ENCODE measurements around the gene PRKAR1B.

Gene PRKAR1B

DNA sequence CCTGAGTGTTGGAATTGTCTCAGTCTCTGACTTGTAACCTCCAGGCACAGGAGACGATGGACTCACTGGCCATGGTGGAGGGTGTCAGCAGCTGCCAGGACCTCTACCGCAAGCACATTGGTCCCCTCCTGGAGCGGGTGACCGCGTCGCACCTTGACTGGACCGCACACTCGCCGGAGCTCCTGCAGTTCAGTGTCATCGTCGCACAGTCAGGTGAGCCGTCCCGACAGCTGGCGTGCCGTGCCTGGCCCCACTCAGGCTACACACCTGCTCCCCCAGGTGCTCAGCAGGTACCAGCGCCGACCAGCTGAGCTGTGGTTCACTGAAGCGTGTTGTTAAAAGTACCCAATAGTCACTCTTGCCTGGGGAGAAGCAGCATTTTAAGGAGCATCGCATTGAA is 36.7 kb upstream of the PRKAR1B start:
- H3K27ac ChIP-seq, result no peak overlapping the region
- TF ChIP-seq ZFX (IDR thresholded peaks at IDR 0.05), result no peak

GRCh38 chr7:762885-763284 is 35.8 kb upstream of the PRKAR1B start:
- no peak for TF ChIP-seq ZFX (IDR thresholded peaks at IDR 0.05)
- TF ChIP-seq CTCF (conservative IDR thresholded peaks at IDR 0.05), result no peak
- no peak overlapping the region for H3K27ac ChIP-seq

GRCh38 chr7:761631-762030 is 34.5 kb upstream of the PRKAR1B start:
- H3K27ac ChIP-seq, result no peak overlapping the region
- TF ChIP-seq ZFX (IDR thresholded peaks at IDR 0.05) (no peak), CTCF (conservative IDR thresholded peaks at IDR 0.05) (no peak)

DNA sequence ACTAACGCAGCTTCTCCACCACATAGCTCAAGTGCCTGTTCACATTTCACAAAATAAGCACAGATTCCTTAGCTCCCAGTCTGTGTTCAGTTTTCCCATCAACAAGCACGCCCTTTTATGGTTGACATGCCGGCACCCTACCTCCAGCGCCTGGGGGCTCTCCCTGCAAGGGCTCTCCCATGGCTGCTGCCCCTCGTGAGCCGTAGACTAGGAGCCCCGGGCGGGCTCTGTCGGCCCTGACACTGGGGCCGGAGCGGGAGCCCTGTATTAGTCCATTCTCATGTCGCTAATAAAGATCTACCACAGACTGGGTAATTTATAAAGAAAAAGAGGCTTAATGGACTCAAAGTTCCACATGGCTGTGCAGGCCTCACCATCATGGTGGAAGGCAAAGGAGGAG is 34.0 kb upstream of the PRKAR1B start:
- TF ChIP-seq ZFX (IDR thresholded peaks at IDR 0.05), result no peak
- TF ChIP-seq CTCF (conservative IDR thresholded peaks at IDR 0.05), result no peak
- H3K27ac ChIP-seq, result no peak overlapping the region

DNA sequence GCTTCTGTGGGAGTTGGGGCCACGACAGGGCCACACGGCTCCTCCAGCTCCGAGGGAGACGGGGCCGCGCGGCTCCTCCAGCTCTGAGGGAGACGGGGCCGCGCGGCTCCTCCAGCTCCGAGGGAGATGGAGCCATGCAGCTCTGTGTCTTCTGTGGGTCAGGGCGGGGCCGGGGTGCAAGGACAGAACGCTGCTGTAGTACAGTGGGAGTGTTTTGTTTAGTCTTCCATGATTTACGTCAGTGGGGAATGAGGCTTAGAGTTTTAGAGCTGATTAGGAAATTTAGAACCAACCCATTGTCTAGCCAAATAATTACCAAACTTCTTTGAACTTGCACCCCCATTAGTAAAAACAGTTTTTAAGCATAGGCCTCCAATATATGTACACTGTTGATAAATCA is 32.9 kb upstream of the PRKAR1B start:
- TF ChIP-seq ZFX (IDR thresholded peaks at IDR 0.05) (no peak), CTCF (conservative IDR thresholded peaks at IDR 0.05) (no peak)
- no peak overlapping the region for H3K27ac ChIP-seq

DNA sequence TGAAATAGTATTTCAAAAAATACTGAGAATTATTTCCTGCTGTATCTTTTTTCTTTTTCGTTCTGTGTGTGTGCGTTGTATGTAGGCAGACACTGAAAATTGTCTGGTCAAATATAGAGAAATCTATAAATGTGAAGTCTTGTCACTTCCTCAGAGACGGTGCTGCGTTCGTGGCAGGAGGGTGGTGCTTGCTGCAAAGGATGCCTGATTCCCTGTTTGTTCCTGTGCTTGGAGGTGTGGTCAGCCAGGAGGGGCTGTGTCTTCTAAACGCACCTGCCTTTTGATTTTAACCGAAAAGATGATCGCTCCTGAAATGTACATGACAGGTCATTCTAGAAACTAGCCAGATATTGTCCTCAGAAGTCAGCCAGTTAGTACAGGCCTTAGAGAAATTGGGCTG is 32.5 kb upstream of the PRKAR1B start:
- TF ChIP-seq ZFX (IDR thresholded peaks at IDR 0.05), result no peak
- no peak for TF ChIP-seq CTCF (conservative IDR thresholded peaks at IDR 0.05)
- H3K27ac ChIP-seq, result no peak overlapping the region

DNA sequence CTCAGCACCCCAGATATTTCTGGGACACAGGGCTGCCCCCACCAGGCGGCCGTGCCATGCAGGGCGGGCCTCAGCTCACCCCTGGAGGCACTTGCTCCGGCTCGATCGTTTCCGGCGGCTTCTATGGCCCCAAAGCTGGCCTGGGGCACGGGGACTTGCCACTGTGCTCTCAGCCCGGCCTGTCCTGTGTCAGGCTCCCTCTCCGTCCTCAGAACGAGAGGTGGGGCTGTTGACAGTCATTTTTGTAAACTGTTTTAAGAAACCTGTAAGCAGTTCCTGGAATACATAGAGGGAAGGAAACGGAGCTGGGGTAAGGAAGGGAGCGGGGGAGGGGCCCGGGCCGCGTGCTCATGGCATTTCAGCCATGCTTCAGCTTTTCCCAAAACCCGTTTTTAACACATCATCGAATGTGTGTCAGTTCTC is 30.7 kb upstream of the PRKAR1B start:
- TF ChIP-seq CTCF (conservative IDR thresholded peaks at IDR 0.05), result no peak
- no peak for TF ChIP-seq ZFX (IDR thresholded peaks at IDR 0.05)
- no peak overlapping the region for H3K27ac ChIP-seq

- TF ChIP-seq CTCF (conservative IDR thresholded peaks at IDR 0.05) (no peak), ZFX (IDR thresholded peaks at IDR 0.05) (no peak)
- no peak overlapping the region for H3K27ac ChIP-seq
Observed at GRCh38 chr7:756928-757560, 30.0 kb upstream of the PRKAR1B start.

All from C4-2B (cell line).